AG10803 (cell line): ENCODE data around the gene CNDP1.

ENCODE experiments used
- DNase-seq: peaks from one replicate; pipeline ENCODE4 v3.0.0; 2010; ENCODE audit warnings: low read depth
- H3K4me3 ChIP-seq: 2 replicates; pipeline ENCODE4 v1.5.1; 2011; ENCODE audit warnings: mild to moderate bottlenecking, low read length, control low read depth
- TF ChIP-seq, protein P1 (sequence below): conservative IDR thresholded peaks from 2 replicates; pipeline ENCODE4 v1.5.1; 2011; ENCODE audit warnings: mild to moderate bottlenecking, low read length, control low read depth, inconsistent platforms

Gene CNDP1

DNA sequence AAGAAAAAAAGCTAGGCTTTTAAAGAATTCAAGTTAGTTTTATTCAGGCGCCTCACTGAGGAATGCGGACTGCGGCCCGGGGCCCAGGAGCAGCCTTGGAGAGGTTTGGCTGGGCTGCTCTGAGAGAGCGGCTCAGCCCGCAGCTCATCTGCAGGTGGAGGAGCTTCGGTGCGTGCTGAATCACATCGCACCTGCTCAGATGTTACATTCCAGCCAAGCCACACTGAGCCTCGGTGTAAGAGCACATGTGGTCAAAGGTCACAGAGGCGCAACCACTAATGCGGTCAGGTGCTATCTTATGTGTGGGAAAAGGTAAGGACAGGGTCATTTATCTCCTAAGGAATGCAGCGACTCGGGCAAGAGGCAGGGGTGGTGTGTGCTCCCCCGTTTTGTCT, 17.1 kb upstream of the CNDP1 start:
- no peak for DNase-seq
- TF ChIP-seq, protein P1, sequence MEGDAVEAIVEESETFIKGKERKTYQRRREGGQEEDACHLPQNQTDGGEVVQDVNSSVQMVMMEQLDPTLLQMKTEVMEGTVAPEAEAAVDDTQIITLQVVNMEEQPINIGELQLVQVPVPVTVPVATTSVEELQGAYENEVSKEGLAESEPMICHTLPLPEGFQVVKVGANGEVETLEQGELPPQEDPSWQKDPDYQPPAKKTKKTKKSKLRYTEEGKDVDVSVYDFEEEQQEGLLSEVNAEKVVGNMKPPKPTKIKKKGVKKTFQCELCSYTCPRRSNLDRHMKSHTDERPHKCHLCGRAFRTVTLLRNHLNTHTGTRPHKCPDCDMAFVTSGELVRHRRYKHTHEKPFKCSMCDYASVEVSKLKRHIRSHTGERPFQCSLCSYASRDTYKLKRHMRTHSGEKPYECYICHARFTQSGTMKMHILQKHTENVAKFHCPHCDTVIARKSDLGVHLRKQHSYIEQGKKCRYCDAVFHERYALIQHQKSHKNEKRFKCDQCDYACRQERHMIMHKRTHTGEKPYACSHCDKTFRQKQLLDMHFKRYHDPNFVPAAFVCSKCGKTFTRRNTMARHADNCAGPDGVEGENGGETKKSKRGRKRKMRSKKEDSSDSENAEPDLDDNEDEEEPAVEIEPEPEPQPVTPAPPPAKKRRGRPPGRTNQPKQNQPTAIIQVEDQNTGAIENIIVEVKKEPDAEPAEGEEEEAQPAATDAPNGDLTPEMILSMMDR, result no peak
- no peak overlapping the region for H3K4me3 ChIP-seq

- no peak for DNase-seq
- TF ChIP-seq, protein P1, result no peak
- H3K4me3 ChIP-seq, result no peak overlapping the region
These were observed 15.6 kb upstream of the CNDP1 start for GRCh38 chr18:74518456-74519295.

DNA sequence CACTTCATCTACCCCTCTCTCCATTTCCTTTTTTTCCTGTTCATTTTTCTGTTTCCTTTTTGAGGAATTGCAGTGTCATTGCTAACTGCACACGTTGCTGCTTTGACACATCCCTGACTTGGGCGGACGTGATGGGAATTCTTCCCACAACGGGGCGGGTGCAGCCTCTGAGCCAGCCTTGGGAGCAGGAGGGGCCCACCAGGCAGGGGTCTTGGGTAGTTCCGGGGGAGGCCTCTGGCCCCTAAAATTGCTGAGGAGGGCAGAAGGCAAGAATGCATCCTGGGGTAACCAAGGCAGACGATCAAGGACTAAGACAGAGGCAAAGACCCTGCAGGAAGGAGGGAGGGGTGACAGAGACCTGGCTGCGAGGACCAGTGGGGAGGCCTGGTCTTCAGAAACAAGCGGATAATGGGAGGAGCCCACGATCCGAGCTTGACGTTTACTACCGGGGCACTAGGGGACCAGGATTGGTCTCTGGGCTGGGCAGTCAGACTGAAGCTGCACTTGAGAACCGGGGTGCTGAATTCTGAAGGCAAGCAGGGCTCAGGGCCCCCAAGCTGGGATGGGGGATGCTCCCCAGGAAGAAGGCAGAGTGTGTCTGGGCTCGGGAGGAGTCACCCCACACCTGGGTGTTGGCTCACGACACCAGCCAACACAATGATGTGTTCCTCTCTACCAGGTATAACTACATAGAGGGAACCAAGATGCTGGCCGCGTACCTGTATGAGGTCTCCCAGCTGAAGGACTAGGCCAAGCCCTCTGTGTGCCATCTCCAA, 14.8 kb upstream of the CNDP1 start:
- DNase-seq, result no peak
- no peak overlapping the region for H3K4me3 ChIP-seq
- TF ChIP-seq, protein P1, result no peak

GRCh38 chr18:74520096-74520833, 14.0 kb upstream of the CNDP1 start:
- no peak for DNase-seq

GRCh38 chr18:74521068-74521725, 13.1 kb upstream of the CNDP1 start:
- no peak for DNase-seq
- TF ChIP-seq, protein P1, result no peak

More at GRCh38 chr18:74520096-74520833, 14.0 kb upstream of the CNDP1 start:
- TF ChIP-seq, protein P1, result no peak
- no peak overlapping the region for H3K4me3 ChIP-seq

GRCh38 chr18:74522635-74523548, 11.4 kb upstream of the CNDP1 start:
- no peak overlapping the region for H3K4me3 ChIP-seq
- TF ChIP-seq, protein P1, result no peak
- no peak for DNase-seq

More at GRCh38 chr18:74521068-74521725, 13.1 kb upstream of the CNDP1 start:
- no peak overlapping the region for H3K4me3 ChIP-seq
